Activated B cell treated with CpG ODN at 0.5 μM for 24 hours (primary cell): ENCODE measurements around the gene PRR22. TPM values are rescaled to one million over a fixed set of nuclear protein-coding genes. Genes with fewer than 3 reads are reported as not detected.

Source experiments
- ATAC-seq: fragments of 200-7000 bp; cut with Tn5 transposase; one replicate; pipeline ENCODE4 v1.10.0; 2021; ENCODE audit warnings: low read depth, mild to moderate bottlenecking, moderate library complexity
- CTCF ChIA-PET: fragments of 350-600 bp; sonication (Branson Sonifier 250); formaldehyde crosslinking; loops from one replicate; lab custom pipeline; 2021; ENCODE audit warnings: antibody characterized with exemption; lab: Charles Lee
- POLR2A ChIA-PET: fragments of 350-600 bp; sonication (Branson Sonifier 250); formaldehyde crosslinking; loops from one replicate; lab custom pipeline; 2021; ENCODE audit warnings: antibody characterized with exemption; lab: Charles Lee
- DNase-seq: peaks from one replicate; pipeline ENCODE4 v3.0.0; 2022
- H3K27ac Mint-ChIP-seq: one replicate; pipeline ENCODE4 v1.8.0; 2020; ENCODE audit warnings: mixed read lengths
- H3K27me3 Mint-ChIP-seq: one replicate; pipeline ENCODE4 v1.8.0; 2021; ENCODE audit warnings: mixed read lengths
- H3K36me3 Mint-ChIP-seq: one replicate; pipeline ENCODE4 v1.8.0; 2021; ENCODE audit warnings: low read depth, mixed read lengths
- H3K4me1 Mint-ChIP-seq: one replicate; pipeline ENCODE4 v1.8.0; 2021; ENCODE audit warnings: mixed read lengths
- H3K4me3 Mint-ChIP-seq: one replicate; pipeline ENCODE4 v1.8.0; 2020; ENCODE audit warnings: mild to moderate bottlenecking, mixed read lengths
- H3K9me3 Mint-ChIP-seq: one replicate; pipeline ENCODE4 v1.8.0; 2020; ENCODE audit warnings: mixed read lengths
- CTCF ChIP-seq: fragments of 200-600 bp; IDR thresholded peaks from one replicate; pipeline ENCODE4 v1.8.0; 2022; ENCODE audit warnings: antibody characterized with exemption, mild to moderate bottlenecking
- intact Hi-C: fragments of 100-400 bp; cut with micrococcal nuclease; formaldehyde crosslinking; loops from one replicate; pipeline ENCODE4 v1.15.1; 2024
- total RNA-seq: library from RNA; stranded (reverse); gene quantifications from 2 replicates; pipeline ENCODE4 v1.2.3, GENCODE V29; 2022

Gene PRR22
- total RNA-seq, 1 donor from 2014 or later, result 9.8 TPM

- DNase-seq, result no peak
- no peak overlapping the region for H3K27ac Mint-ChIP-seq
- peaks cover 2% of the 10 kb centered on the region for H3K36me3 Mint-ChIP-seq
- H3K4me1 Mint-ChIP-seq, result peaks cover 18% of the 10 kb centered on the region
- intact Hi-C loops, result no loop called here
- ATAC-seq, result no peak
- ChIA-PET POLR2A (no interaction called here), CTCF (no interaction called here)
- peaks cover 6% of the 10 kb centered on the region for H3K27me3 Mint-ChIP-seq
- TF ChIP-seq CTCF, result no peak
- H3K9me3 Mint-ChIP-seq, result no peaks in the 10 kb centered on the region
- H3K4me3 Mint-ChIP-seq, result no peak overlapping the region
These were observed 40.6 kb upstream of the PRR22 start for GRCh38 chr19:5825178-5825577.

- no peak for TF ChIP-seq CTCF
- ChIA-PET CTCF (no interaction called here), POLR2A (no interaction called here)
- DNase-seq (no peak), ATAC-seq (no peak)
- Mint-ChIP-seq H3K27ac (no peak overlapping the region), H3K4me1 (peaks cover 18% of the 10 kb centered on the region), H3K4me3 (no peak overlapping the region), H3K27me3 (peaks cover 3% of the 10 kb centered on the region), H3K9me3 (no peaks in the 10 kb centered on the region), H3K36me3 (peaks cover 2% of the 10 kb centered on the region)
- intact Hi-C loops, result no loop called here
These were observed 40.2 kb upstream of the PRR22 start for GRCh38 chr19:5824751-5825150.

DNA sequence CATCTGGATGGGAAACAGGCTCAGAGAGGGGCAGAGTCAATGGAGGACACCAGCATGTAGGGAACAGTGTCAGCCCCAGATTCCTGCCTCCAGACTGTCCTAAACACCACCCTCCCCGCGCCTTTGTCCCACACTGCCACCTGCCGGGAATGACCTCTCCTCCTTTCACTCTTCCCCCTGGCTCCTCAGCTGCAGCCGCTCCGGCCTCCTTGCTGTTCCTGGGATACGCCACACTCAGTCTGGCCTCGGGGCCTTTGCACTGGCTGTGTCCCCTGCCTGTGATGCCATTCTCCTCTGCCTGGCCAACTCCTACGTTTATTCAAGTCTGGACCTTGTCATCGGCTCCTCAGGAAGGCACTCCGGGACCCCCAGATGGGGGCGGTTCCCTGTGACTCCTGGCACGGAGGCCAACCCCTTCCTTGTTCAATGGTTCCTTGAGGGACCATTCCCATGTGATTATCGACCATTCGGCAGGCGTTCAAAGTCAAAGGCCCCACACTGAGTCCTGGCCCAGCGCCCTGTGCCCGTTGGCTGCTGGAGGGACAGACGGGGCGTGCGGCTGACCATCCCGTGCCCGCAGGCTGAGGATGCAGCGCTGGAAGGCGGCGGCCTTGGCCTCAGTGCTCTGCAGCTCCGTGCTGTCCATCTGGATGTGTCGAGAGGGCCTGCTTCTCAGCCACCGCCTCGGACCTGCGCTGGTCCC lies 39.2 kb upstream of the PRR22 start:
- Mint-ChIP-seq H3K36me3 (peaks cover 2% of the 10 kb centered on the region), H3K4me3 (no peak overlapping the region), H3K9me3 (no peaks in the 10 kb centered on the region), H3K27ac (no peak overlapping the region), H3K4me1 (peaks cover 16% of the 10 kb centered on the region), H3K27me3 (peaks cover 3% of the 10 kb centered on the region)
- ChIA-PET CTCF (no interaction called here), POLR2A (no interaction called here)
- no peak for ATAC-seq
- DNase-seq, result no peak
- TF ChIP-seq CTCF, result no peak
- intact Hi-C loops, result no loop called here

DNA sequence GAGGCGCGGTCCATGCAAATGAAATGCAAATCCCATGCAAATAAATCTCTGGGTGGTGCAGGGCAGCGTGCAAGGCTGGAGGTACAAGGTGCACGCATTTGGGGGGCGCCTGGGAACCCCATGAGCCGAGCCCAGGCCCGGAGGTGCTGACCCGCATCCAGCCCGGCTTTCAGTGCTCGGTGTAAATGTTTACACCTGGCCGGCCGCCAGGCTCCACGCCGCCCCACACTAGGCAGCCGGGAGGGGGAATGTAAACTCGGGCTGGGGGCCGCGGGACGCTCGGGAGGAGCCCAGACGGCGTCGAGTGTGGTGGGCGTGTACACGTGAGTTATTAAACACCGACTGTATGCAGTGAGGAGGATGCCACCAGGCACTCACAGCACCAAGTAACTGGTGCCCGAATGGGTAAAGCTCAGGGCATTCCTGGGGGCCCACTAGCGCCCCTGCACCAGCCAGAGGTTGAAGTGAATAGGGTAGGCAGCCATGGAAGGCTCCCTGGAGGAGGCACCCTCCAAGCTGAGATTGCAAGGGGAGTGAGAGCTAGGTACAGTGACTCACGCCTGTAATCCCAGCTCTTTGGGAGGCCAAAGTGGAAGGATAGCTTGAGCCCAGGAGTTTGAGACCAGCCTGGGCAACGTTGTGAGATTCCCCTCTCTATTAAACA lies 37.8 kb upstream of the PRR22 start:
- Mint-ChIP-seq H3K36me3 (no peaks in the 10 kb centered on the region), H3K4me3 (no peak overlapping the region), H3K27me3 (no peaks in the 10 kb centered on the region), H3K9me3 (no peaks in the 10 kb centered on the region), H3K27ac (no peak overlapping the region), H3K4me1 (peaks cover 7% of the 10 kb centered on the region)
- intact Hi-C loops, result no loop called here
- CTCF ChIA-PET, result no interaction called here
- no peak for DNase-seq
- ATAC-seq, result no peak
- POLR2A ChIA-PET, result no interaction called here
- no peak for TF ChIP-seq CTCF

DNA sequence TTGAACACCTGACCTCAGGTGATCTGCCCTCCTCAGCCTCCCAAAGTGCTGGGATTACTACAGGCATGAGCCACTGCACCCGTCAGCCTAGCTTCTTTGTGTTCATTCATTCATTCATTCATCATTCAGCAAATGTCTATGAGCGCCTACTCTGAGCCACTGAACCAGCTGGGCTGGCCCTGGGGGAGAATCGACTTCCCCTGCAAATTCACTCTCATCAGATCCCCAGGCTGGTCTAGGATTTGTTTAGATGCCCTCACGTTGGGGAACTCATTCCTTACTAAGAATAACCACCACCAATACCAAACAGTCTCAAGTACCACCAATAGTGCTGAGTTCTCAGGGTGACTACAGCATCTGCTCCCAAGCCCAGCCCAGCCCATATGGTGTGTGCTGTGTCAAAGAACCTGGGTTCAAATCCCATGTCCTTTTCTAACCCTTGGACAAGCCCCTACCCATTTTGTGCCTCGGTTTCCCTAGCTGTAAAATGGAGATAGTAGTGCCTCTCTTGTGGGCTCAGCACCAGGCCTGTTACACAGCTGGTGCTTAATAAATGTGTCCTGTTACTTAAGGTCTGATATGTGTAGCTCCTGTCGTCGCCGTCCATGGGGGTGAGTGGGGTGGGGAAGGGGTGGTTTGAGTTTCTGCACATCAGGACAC lies 37.1 kb upstream of the PRR22 start:
- H3K9me3 Mint-ChIP-seq, result no peaks in the 10 kb centered on the region
- intact Hi-C loops, result no loop called here
- peaks cover 2% of the 10 kb centered on the region for H3K4me1 Mint-ChIP-seq
- ChIA-PET CTCF (no interaction called here), POLR2A (no interaction called here)
- H3K36me3 Mint-ChIP-seq, result no peaks in the 10 kb centered on the region
- H3K4me3 Mint-ChIP-seq, result no peak overlapping the region
- H3K27me3 Mint-ChIP-seq, result peaks cover 4% of the 10 kb centered on the region
- no peak for TF ChIP-seq CTCF
- H3K27ac Mint-ChIP-seq, result no peak overlapping the region
- DNase-seq (no peak), ATAC-seq (no peak)
